HEK293 (cell line): ENCODE results near the gene PACSIN2.

ENCODE experiments used
- EGR2 ChIP-seq: fragments of 450-650 bp; formaldehyde crosslinking; IDR thresholded peaks from 2 replicates; pipeline ENCODE4 v1.5.1; 2016; ENCODE audit warnings: low read depth, missing biosample characterization, missing genetic modification characterization
- GLIS2 ChIP-seq: fragments of 450-650 bp; formaldehyde crosslinking; IDR thresholded peaks from 2 replicates; pipeline ENCODE4 v1.5.1; 2016; ENCODE audit warnings: missing biosample characterization, missing genetic modification characterization
- HOXA7 ChIP-seq: sonication (generic); formaldehyde crosslinking; IDR thresholded peaks from 2 replicates; pipeline ENCODE4 v1.8.1; 2022; ENCODE audit warnings: missing genetic modification reagents, borderline replicate concordance
- IKZF3 ChIP-seq: fragments of 450-650 bp; IDR thresholded peaks from 2 replicates; pipeline ENCODE4 v1.5.0; 2018; ENCODE audit warnings: missing biosample characterization, mild to moderate bottlenecking, missing genetic modification characterization, moderate library complexity
- KLF1 ChIP-seq: fragments of 450-650 bp; formaldehyde crosslinking; IDR thresholded peaks from 2 replicates; pipeline ENCODE4 v1.5.1; 2016; ENCODE audit warnings: missing biosample characterization, missing genetic modification characterization
- KLF17 ChIP-seq: fragments of 450-650 bp; formaldehyde crosslinking; IDR thresholded peaks from 2 replicates; pipeline ENCODE4 v1.5.1; 2016; ENCODE audit warnings: missing biosample characterization, missing genetic modification characterization
- KLF8 ChIP-seq: fragments of 450-650 bp; formaldehyde crosslinking; IDR thresholded peaks from 2 replicates; pipeline ENCODE4 v1.5.1; 2016; ENCODE audit warnings: missing biosample characterization, missing genetic modification characterization
- MEIS1 ChIP-seq: sonication (generic); formaldehyde crosslinking; IDR thresholded peaks from 2 replicates; pipeline ENCODE4 v1.8.1; 2022; ENCODE audit warnings: missing genetic modification reagents, mild to moderate bottlenecking, borderline replicate concordance
- MZF1 ChIP-seq: fragments of 450-650 bp; formaldehyde crosslinking; IDR thresholded peaks from 2 replicates; pipeline ENCODE4 v1.5.1; 2017; ENCODE audit warnings: missing biosample characterization, missing genetic modification characterization, borderline replicate concordance
- PATZ1 ChIP-seq: fragments of 450-650 bp; formaldehyde crosslinking; IDR thresholded peaks from 2 replicates; pipeline ENCODE4 v1.5.1; 2016; ENCODE audit warnings: missing biosample characterization, missing genetic modification characterization
- REST ChIP-seq: fragments of 450-650 bp; formaldehyde crosslinking; IDR thresholded peaks from 2 replicates; pipeline ENCODE4 v1.5.1; 2016; ENCODE audit warnings: missing biosample characterization, missing genetic modification characterization
- TRIM28 ChIP-seq: IDR thresholded peaks from 2 replicates; pipeline ENCODE4 v1.6.1; 2011; ENCODE audit warnings: low read length, control low read depth, borderline replicate concordance
- YY1 ChIP-seq: fragments of 450-650 bp; formaldehyde crosslinking; IDR thresholded peaks from 2 replicates; pipeline ENCODE4 v1.5.1; 2018; ENCODE audit warnings: missing biosample characterization, missing genetic modification characterization
- ZBTB17 ChIP-seq: fragments of 450-650 bp; formaldehyde crosslinking; IDR thresholded peaks from 2 replicates; pipeline ENCODE4 v1.5.1; 2016; ENCODE audit warnings: missing biosample characterization, missing genetic modification characterization
- ZBTB6 ChIP-seq: fragments of 450-650 bp; formaldehyde crosslinking; IDR thresholded peaks from 2 replicates; pipeline ENCODE4 v1.5.1; 2017; ENCODE audit warnings: missing biosample characterization, missing genetic modification characterization
- ZNF10 ChIP-seq: fragments of 450-650 bp; formaldehyde crosslinking; IDR thresholded peaks from 2 replicates; pipeline ENCODE4 v1.5.1; 2017; ENCODE audit warnings: missing biosample characterization, missing genetic modification characterization
- ZNF112 ChIP-seq: fragments of 450-650 bp; formaldehyde crosslinking; IDR thresholded peaks from 2 replicates; pipeline ENCODE4 v1.5.0; 2017; ENCODE audit warnings: missing biosample characterization, missing genetic modification characterization
- ZNF202 ChIP-seq: fragments of 450-650 bp; formaldehyde crosslinking; IDR thresholded peaks from 2 replicates; pipeline ENCODE4 v1.5.1; 2016; ENCODE audit warnings: missing biosample characterization, missing genetic modification characterization, borderline replicate concordance
- ZNF24 ChIP-seq: fragments of 450-650 bp; formaldehyde crosslinking; IDR thresholded peaks from 2 replicates; pipeline ENCODE4 v1.5.1; 2016; ENCODE audit warnings: missing biosample characterization, missing genetic modification characterization
- ZNF292 ChIP-seq: fragments of 450-650 bp; formaldehyde crosslinking; IDR thresholded peaks from 2 replicates; pipeline ENCODE4 v1.5.1; 2016; ENCODE audit warnings: low read depth, missing biosample characterization, missing genetic modification characterization, borderline replicate concordance
- ZNF350 ChIP-seq: fragments of 450-650 bp; formaldehyde crosslinking; IDR thresholded peaks from 2 replicates; pipeline ENCODE4 v1.5.0; 2017; ENCODE audit warnings: missing biosample characterization, mild to moderate bottlenecking, missing genetic modification characterization
- ZNF37A ChIP-seq: fragments of 450-650 bp; IDR thresholded peaks from 2 replicates; pipeline ENCODE4 v1.5.1; 2018; ENCODE audit warnings: missing biosample characterization, missing genetic modification characterization
- ZNF555 ChIP-seq: fragments of 450-650 bp; formaldehyde crosslinking; conservative IDR thresholded peaks from 2 replicates; pipeline ENCODE4 v1.5.1; 2017; ENCODE audit warnings: missing biosample characterization, mild to moderate bottlenecking, missing genetic modification characterization, inconsistent platforms
- ZNF626 ChIP-seq: fragments of 450-650 bp; sonication (Bioruptor Pico); formaldehyde crosslinking; IDR thresholded peaks from 2 replicates; pipeline ENCODE4 v1.5.1; 2018; ENCODE audit warnings: missing biosample characterization, missing genetic modification characterization, inconsistent platforms
- ZNF830 ChIP-seq: fragments of 450-650 bp; IDR thresholded peaks from 2 replicates; pipeline ENCODE4 v1.5.0; 2018; ENCODE audit warnings: missing biosample characterization, missing genetic modification characterization, low read depth, mild to moderate bottlenecking, moderate library complexity
- ZSCAN5A ChIP-seq: fragments of 450-650 bp; formaldehyde crosslinking; IDR thresholded peaks from 2 replicates; pipeline ENCODE4 v1.5.1; 2016; ENCODE audit warnings: missing biosample characterization, missing genetic modification characterization
- TF ChIP-seq, protein P1 (sequence below): fragments of 450-650 bp; formaldehyde crosslinking; IDR thresholded peaks from 2 replicates; pipeline ENCODE4 v1.5.1; 2016; ENCODE audit warnings: missing biosample characterization, missing genetic modification characterization, borderline replicate concordance
- TF ChIP-seq, protein P2 (sequence below): fragments of 450-650 bp; IDR thresholded peaks from 2 replicates; pipeline ENCODE4 v1.5.1; 2018; ENCODE audit warnings: missing biosample characterization, mild to moderate bottlenecking, missing genetic modification characterization

PACSIN2 gene

DNA sequence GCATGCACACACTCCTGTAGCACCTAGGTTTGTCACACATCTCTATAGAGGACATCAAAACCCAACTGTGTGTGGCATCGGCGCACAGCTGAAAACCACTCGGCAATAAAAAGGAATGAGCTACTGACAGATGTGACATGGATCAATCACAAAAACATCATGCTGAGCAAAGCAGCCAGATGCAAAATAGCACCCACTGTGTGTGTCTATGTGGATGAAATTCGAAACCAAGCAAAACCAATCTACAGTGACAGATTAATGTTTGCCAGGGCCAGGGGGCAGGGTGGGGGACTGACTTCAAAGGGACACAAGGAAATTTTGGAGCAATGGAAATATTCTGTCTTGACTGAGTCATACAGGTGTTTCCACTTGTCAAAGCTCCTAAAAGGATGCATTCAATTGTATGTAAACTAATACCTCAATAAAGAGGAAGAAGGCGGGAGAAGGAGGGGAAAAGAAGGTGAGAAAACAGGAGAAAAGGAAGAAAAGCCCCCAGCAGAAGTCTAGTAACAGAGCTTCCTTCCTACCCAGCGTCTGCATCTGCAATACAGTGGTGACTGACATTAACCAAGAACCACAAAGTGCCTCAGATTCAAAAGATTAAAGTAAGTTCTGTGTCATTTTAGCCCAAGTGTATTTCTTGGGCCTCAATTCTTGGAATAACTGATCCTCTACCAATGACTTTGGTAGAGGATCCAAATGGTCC lies 49.8 kb downstream of the PACSIN2 start (continued):
- TF ChIP-seq ZNF202 (tag by site-specific recombination) (no peak), MEIS1 (CRISPR knock-in tag) (peak; percentile 59; the same call in 1 of the 2 replicates), PATZ1 (tag by site-specific recombination) (peak; percentile 98), TRIM28 (no peak), IKZF3 (peak; percentile 93), ZBTB17 (tag by site-specific recombination) (peak; percentile 41; the same call in 1 of the 2 replicates), ZNF37A (tag by site-specific recombination) (no peak), EGR2 (no peak), REST (tag by site-specific recombination) (no peak), ZNF10 (tag by site-specific recombination) (no peak), ZNF292 (tag by site-specific recombination) (no peak), ZNF24 (tag by site-specific recombination) (peak; percentile 85), MZF1 (tag by site-specific recombination) (no peak), HOXA7 (CRISPR knock-in tag) (no peak), KLF17 (tag by site-specific recombination) (peak; percentile 100), GLIS2 (peak; percentile 68), ZNF555 (tag by site-specific recombination) (no peak), ZNF112 (no peak), ZSCAN5A (tag by site-specific recombination) (no peak), KLF8 (peak; percentile 98), KLF1 (tag by site-specific recombination) (peak; percentile 98), ZNF830 (tag by site-specific recombination) (no peak), ZNF626 (tag by site-specific recombination) (no peak), YY1 (tag by site-specific recombination) (no peak), ZNF350 (tag by site-specific recombination) (no peak), ZBTB6 (tag by site-specific recombination) (no peak)
- TF ChIP-seq, protein P1, sequence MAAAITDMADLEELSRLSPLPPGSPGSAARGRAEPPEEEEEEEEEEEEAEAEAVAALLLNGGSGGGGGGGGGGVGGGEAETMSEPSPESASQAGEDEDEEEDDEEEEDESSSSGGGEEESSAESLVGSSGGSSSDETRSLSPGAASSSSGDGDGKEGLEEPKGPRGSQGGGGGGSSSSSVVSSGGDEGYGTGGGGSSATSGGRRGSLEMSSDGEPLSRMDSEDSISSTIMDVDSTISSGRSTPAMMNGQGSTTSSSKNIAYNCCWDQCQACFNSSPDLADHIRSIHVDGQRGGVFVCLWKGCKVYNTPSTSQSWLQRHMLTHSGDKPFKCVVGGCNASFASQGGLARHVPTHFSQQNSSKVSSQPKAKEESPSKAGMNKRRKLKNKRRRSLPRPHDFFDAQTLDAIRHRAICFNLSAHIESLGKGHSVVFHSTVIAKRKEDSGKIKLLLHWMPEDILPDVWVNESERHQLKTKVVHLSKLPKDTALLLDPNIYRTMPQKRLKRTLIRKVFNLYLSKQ (tag by site-specific recombination), result no peak
- TF ChIP-seq, protein P2, sequence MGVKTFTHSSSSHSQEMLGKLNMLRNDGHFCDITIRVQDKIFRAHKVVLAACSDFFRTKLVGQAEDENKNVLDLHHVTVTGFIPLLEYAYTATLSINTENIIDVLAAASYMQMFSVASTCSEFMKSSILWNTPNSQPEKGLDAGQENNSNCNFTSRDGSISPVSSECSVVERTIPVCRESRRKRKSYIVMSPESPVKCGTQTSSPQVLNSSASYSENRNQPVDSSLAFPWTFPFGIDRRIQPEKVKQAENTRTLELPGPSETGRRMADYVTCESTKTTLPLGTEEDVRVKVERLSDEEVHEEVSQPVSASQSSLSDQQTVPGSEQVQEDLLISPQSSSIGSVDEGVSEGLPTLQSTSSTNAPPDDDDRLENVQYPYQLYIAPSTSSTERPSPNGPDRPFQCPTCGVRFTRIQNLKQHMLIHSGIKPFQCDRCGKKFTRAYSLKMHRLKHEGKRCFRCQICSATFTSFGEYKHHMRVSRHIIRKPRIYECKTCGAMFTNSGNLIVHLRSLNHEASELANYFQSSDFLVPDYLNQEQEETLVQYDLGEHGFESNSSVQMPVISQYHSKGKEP (tag by site-specific recombination), result peak; percentile 69; the same call in 1 of the 2 replicates
